Naive B cell (primary cell): ENCODE data around the gene HEATR5B. TPM values are rescaled to one million over a fixed set of nuclear protein-coding genes. Genes with fewer than 3 reads are reported as not detected.

Experiments
- ATAC-seq, 2 donors: fragments of 150-1000 bp; cut with Tn5 transposase; 2 replicates each; pipeline ENCODE4 v1.10.0; 2021; ENCODE audit warnings: low read depth in 2 of 2, mild to moderate bottlenecking in 2 of 2, moderate library complexity in 2 of 2
- DNase-seq: peaks from one replicate; pipeline ENCODE4 v3.0.0; 2022
- H3K27ac Mint-ChIP-seq, 6 donors: one replicate each; pipeline ENCODE4 v1.8.0; 2020 to 2022; ENCODE audit warnings: mild to moderate bottlenecking in 6 of 6, mixed read lengths in 6 of 6, moderate library complexity in 5 of 6, inconsistent platforms in 2 of 6
- H3K27me3 Mint-ChIP-seq, 3 donors: one replicate each; pipeline ENCODE4 v1.8.0; 2021 to 2022; ENCODE audit warnings: mixed read lengths in 3 of 3, mild to moderate bottlenecking in 1 of 3
- H3K36me3 Mint-ChIP-seq, 2 donors: one replicate each; pipeline ENCODE4 v1.8.0; 2020 to 2022; ENCODE audit warnings: mixed read lengths in 2 of 2, inconsistent platforms in 1 of 2, mild to moderate bottlenecking in 1 of 2
- H3K4me1 Mint-ChIP-seq, 3 donors: one replicate each; pipeline ENCODE4 v1.8.0; 2020 to 2022; ENCODE audit warnings: mixed read lengths in 3 of 3, inconsistent platforms in 1 of 3, mild to moderate bottlenecking in 1 of 3, moderate library complexity in 1 of 3
- H3K4me3 Mint-ChIP-seq, 8 donors: one replicate each; pipeline ENCODE4 v1.8.0; 2020 to 2022; ENCODE audit warnings: mild to moderate bottlenecking in 8 of 8, mixed read lengths in 8 of 8, moderate library complexity in 8 of 8, inconsistent platforms in 2 of 8
- H3K9me3 Mint-ChIP-seq, 7 donors: one replicate each; pipeline ENCODE4 v1.8.0; 2020 to 2022; ENCODE audit warnings: mixed read lengths in 7 of 7, mild to moderate bottlenecking in 5 of 7, inconsistent platforms in 2 of 7, moderate library complexity in 1 of 7
- polyA plus RNA-seq, 6 donors: library from polyadenylated mRNA; unstranded; fragments of 300-500 nt; fragmentation: Illumina TruSeq; gene quantifications; one replicate each; pipeline ENCODE4 v1.2.3, GENCODE V29; 2021; ENCODE audit warnings: low read depth in 6 of 6

HEATR5B gene
- 10 to 100 TPM; 10.6 to 24.2 (median 16.8) TPM for polyA plus RNA-seq

DNA sequence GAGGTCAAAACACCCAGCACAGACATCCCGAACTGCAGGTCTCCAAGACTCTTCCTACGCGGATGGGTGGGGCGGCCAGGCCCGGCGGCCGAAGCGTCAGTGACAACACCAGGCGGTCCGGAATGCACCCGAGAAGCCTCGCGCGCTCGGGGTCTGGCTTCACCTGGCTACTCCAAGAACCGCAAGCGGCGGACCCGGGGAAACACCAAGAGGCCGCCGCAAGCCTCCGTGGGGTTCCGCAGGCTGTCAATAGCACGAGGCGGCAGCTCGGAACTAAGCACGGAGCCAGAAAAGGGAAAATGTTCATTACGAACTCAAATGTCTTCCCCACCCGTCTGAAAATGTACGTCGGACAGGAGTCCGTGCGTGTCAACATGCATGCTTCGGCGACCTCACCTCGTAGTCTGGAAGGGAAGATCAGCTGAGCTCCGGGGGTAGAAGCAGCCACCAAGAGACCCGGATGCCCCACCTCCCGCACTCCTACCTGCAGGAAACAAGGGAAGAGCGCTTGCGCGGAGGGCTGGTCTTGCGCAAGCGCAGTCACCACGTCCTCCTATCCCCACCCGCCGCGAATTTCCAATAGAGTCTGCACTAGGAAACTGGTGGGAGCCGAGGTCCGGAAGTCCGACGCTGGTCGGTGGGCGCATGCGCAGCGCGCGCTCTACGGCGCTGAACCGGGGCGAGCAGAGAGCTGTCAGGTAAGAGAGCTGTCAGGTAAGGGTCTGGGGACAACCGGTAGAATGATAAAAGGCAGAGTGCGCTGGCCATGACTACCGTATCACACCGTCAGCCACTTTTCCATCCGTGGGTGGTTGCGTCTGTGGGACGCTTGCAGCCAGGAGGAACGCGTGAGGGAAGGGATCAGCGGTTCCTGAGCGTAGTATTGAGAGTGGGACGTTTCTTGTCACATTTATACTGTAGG lies at the start of gene HEATR5B, which contains the start of gene GPATCH11:
TSS of gene HEATR5B (minus strand) at position 500 of the 922 bp plus-strand sequence. CDS start 958 bp downstream, outside the sequence.
TSS of gene GPATCH11 (plus strand) at position 646 of the 922 bp plus-strand sequence. CDS start 3,864 bp downstream, outside the sequence.
- H3K27me3 Mint-ChIP-seq = no peaks in the 10 kb centered on the region
- H3K4me3 Mint-ChIP-seq = peak within 1 kb of the TSS in 1 of 8 donors; percentile 78
- no peaks in the 10 kb centered on the region for H3K9me3 Mint-ChIP-seq
- ATAC-seq (peak; percentile 80 to 82), DNase-seq (peak; percentile 87)
- peak within 1 kb of the TSS in 1 of 6 donors; percentile 93 for H3K27ac Mint-ChIP-seq
- H3K4me1 Mint-ChIP-seq = peaks cover 20 to 52% (median 24%) of the 10 kb centered on the region in 3 donors
- peaks cover 8 to 23% of the 10 kb centered on the region in 2 donors for H3K36me3 Mint-ChIP-seq

DNA sequence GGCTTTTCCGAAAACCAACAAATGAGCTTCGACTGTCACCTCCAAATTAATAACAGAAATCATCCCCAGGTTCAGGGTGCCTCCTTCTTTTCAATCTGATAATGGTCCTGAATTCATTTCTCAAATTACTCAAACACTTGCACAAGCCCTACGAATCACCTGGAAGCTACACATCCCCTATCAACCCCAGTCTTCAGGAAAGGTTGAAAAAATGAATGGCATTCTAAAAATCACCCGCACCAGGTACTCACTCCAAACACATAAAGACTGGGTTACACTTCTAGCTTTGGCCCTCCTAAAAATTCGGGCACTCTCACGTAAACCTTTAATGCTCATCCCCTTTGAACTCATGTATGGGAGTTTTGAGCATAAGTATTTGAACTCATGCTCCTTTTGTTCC lies 48.7 kb upstream of the HEATR5B start:
- peaks cover 29 to 51% of the 10 kb centered on the region in 2 donors for H3K36me3 Mint-ChIP-seq
- no peak for ATAC-seq
- DNase-seq = no peak
- H3K27ac Mint-ChIP-seq = no peak overlapping the region
- H3K4me1 Mint-ChIP-seq = peaks cover 0 to 11% (median 0%) of the 10 kb centered on the region in 3 donors
- H3K9me3 Mint-ChIP-seq = peaks cover 0 to 3% (median 0%) of the 10 kb centered on the region in 7 donors
- H3K4me3 Mint-ChIP-seq = no peak overlapping the region
- H3K27me3 Mint-ChIP-seq = no peaks in the 10 kb centered on the region

- Mint-ChIP-seq H3K4me3 (peak overlapping the region in 1 of 8 donors; percentile 14), H3K9me3 (peaks cover 0 to 2% (median 0%) of the 10 kb centered on the region in 7 donors), H3K36me3 (peaks cover 38 to 39% of the 10 kb centered on the region in 2 donors), H3K27me3 (no peaks in the 10 kb centered on the region), H3K27ac (no peak overlapping the region), H3K4me1 (peaks cover 0 to 6% (median 3%) of the 10 kb centered on the region in 3 donors)
- DNase-seq (no peak), ATAC-seq (no peak)
These were observed 41.2 kb upstream of the HEATR5B start for GRCh38 chr2:37125416-37125815.

GRCh38 chr2:37119157-37119556 lies 35.0 kb upstream of the HEATR5B start:
- Mint-ChIP-seq H3K36me3 (peaks cover 24 to 28% of the 10 kb centered on the region in 2 donors), H3K27me3 (no peaks in the 10 kb centered on the region), H3K27ac (peak overlapping the region in 2 of 6 donors; percentile 15 to 42), H3K9me3 (peaks cover 0 to 2% (median 0%) of the 10 kb centered on the region in 7 donors), H3K4me1 (no peaks in the 10 kb centered on the region), H3K4me3 (no peak overlapping the region)
- no peak for ATAC-seq
- DNase-seq = no peak

DNA sequence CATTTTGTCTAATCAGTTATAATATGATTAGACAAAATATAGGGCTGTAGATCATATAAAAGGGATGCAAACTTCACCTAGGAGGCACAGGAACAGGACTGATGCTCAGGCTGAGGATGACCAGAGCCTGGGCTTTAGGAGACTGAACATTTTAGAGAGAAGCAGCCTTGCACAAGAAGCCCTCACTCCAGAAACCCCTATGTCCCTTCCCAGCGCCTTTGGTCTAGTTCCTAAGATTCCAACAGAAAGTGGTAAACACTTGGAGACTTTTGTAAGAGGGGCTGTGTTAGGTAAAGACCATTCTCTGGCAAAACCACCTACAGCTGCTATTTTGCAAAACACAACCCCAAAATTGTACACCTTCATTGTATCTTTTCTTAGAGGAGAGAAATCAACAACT lies 33.4 kb upstream of the HEATR5B start:
- H3K4me3 Mint-ChIP-seq = no peak overlapping the region
- no peaks in the 10 kb centered on the region for H3K27me3 Mint-ChIP-seq
- no peak for ATAC-seq
- peaks cover 24 to 28% of the 10 kb centered on the region in 2 donors for H3K36me3 Mint-ChIP-seq
- no peak overlapping the region for H3K27ac Mint-ChIP-seq
- no peaks in the 10 kb centered on the region for H3K4me1 Mint-ChIP-seq
- no peak for DNase-seq
- peaks cover 0 to 2% (median 0%) of the 10 kb centered on the region in 7 donors for H3K9me3 Mint-ChIP-seq

DNA sequence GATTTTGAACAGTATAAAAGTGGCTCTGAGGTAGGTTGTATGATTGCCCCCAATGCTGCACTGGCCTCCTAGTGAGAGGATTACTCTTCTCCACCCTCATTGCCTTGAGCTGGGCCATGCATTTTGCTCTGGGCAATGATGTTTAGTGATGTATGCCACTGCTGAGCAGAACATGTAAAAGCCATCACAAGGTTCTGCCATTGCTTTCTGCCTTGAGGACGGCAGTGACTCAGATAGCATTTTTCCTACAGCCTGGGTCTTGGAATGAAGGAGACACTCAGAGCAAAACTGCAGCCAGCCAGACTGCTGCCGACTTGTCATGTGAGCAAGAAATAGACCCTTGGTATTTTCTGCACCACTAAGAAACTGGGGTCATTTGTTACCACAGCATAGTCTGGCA lies 27.8 kb upstream of the HEATR5B start:
- no peak for DNase-seq
- H3K4me3 Mint-ChIP-seq = no peak overlapping the region
- H3K27ac Mint-ChIP-seq = no peak overlapping the region
- H3K9me3 Mint-ChIP-seq = no peaks in the 10 kb centered on the region
- no peaks in the 10 kb centered on the region for H3K4me1 Mint-ChIP-seq
- no peak for ATAC-seq
- H3K36me3 Mint-ChIP-seq = peaks cover 11 to 26% of the 10 kb centered on the region in 2 donors
- H3K27me3 Mint-ChIP-seq = no peaks in the 10 kb centered on the region

DNA sequence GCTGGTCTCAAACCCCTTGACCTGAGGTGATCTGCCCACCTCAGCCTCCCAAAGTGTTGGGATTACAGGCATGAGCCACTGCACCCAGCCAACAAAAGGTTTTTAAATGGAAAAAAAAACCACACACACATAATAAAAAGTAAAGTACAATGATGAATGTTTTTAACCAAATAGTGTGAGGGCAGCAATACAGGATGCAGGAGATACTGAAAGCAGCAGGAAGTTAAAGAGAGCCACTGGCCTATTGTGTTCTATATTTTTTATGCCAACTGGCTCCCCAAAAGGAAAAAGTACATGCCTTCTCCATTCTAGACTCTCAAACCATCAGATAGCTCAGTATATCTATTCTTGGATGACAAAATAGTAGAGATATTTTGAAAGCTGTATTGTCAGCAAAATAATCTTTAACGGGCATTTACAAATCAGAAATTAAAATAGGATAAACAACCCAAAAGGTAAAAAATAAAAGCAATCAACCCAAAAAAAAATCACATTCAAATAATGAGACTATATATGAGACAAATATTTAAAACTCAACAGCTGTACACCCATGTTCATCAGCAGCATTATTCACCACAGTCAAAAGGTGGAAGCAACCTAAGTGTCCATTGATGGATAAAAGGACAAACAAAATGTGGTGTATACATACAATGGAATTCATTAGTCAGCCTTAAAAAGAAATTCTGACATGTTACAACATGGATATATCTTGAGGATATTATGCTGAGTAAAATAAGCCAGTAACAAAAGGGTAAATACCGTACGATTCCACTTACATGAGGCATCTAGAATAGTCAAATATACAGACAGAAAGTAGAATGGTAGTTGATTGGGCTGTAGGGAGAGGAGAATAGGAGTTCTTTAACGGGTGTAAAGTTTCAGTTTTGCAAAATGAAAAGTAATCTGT lies 26.4 kb upstream of the HEATR5B start:
- peak overlapping the region in 1 of 6 donors; percentile 30 for H3K27ac Mint-ChIP-seq
- no peak for DNase-seq
- no peaks in the 10 kb centered on the region for H3K4me1 Mint-ChIP-seq

GRCh38 chr2:37109523-37109922 lies 25.4 kb upstream of the HEATR5B start:
- Mint-ChIP-seq H3K27ac (no peak overlapping the region), H3K4me1 (no peaks in the 10 kb centered on the region), H3K4me3 (no peak overlapping the region), H3K9me3 (no peaks in the 10 kb centered on the region), H3K27me3 (no peaks in the 10 kb centered on the region), H3K36me3 (peaks cover 21 to 26% of the 10 kb centered on the region in 2 donors)
- no peak for ATAC-seq
- no peak for DNase-seq

More for the DNA sequence above, 26.4 kb upstream of the HEATR5B start:
- H3K9me3 Mint-ChIP-seq = no peaks in the 10 kb centered on the region
- H3K36me3 Mint-ChIP-seq = peaks cover 18 to 25% of the 10 kb centered on the region in 2 donors
- ATAC-seq = no peak
- H3K4me3 Mint-ChIP-seq = no peak overlapping the region
- H3K27me3 Mint-ChIP-seq = no peaks in the 10 kb centered on the region

GRCh38 chr2:37105150-37105549 lies 21.0 kb upstream of the HEATR5B start:
- Mint-ChIP-seq H3K4me1 (no peaks in the 10 kb centered on the region), H3K27ac (no peak overlapping the region), H3K4me3 (no peak overlapping the region), H3K9me3 (no peaks in the 10 kb centered on the region), H3K36me3 (peaks cover 30 to 32% of the 10 kb centered on the region in 2 donors), H3K27me3 (no peaks in the 10 kb centered on the region)
- DNase-seq = no peak
- no peak for ATAC-seq

GRCh38 chr2:37104178-37104577 lies 20.0 kb upstream of the HEATR5B start:
- no peak for ATAC-seq
- Mint-ChIP-seq H3K36me3 (peaks cover 32 to 33% of the 10 kb centered on the region in 2 donors), H3K27ac (peak overlapping the region in 2 of 6 donors; percentile 79 to 86), H3K4me3 (peak overlapping the region in 1 of 8 donors; percentile 30), H3K9me3 (no peaks in the 10 kb centered on the region), H3K4me1 (no peaks in the 10 kb centered on the region), H3K27me3 (no peaks in the 10 kb centered on the region)
- no peak for DNase-seq

GRCh38 chr2:37102588-37102987 lies 18.4 kb upstream of the HEATR5B start:
- no peaks in the 10 kb centered on the region for H3K4me1 Mint-ChIP-seq
- H3K4me3 Mint-ChIP-seq = no peak overlapping the region
- DNase-seq (no peak), ATAC-seq (no peak)
- no peaks in the 10 kb centered on the region for H3K9me3 Mint-ChIP-seq
- H3K27me3 Mint-ChIP-seq = no peaks in the 10 kb centered on the region
- peaks cover 22 to 23% of the 10 kb centered on the region in 2 donors for H3K36me3 Mint-ChIP-seq
- no peak overlapping the region for H3K27ac Mint-ChIP-seq

GRCh38 chr2:37100054-37100453 lies 15.9 kb upstream of the HEATR5B start:
- ATAC-seq = no peak
- H3K36me3 Mint-ChIP-seq = peaks cover 18 to 29% of the 10 kb centered on the region in 2 donors

More at GRCh38 chr2:37100054-37100453, 15.9 kb upstream of the HEATR5B start:
- H3K4me1 Mint-ChIP-seq = peaks cover 0 to 4% (median 0%) of the 10 kb centered on the region in 3 donors
- no peaks in the 10 kb centered on the region for H3K27me3 Mint-ChIP-seq
- H3K9me3 Mint-ChIP-seq = no peaks in the 10 kb centered on the region
- H3K4me3 Mint-ChIP-seq = no peak overlapping the region
- H3K27ac Mint-ChIP-seq = peak overlapping the region in 3 of 6 donors; percentile 9 to 61 (median 12)
- no peak for DNase-seq
